ENCODE measurements around the gene PSMF1.

PSMF1 gene

GRCh38 chr20:1190847-1191246, 72.4 kb downstream of the PSMF1 start:
- no peak for DNase-seq (ENCODE audit: low read depth, low spot score)

- no peak for DNase-seq (ENCODE audit: low read depth, low spot score)
Observed at GRCh38 chr20:1191299-1191698, 72.9 kb downstream of the PSMF1 start.

GRCh38 chr20:1195226-1195625, 76.8 kb downstream of the PSMF1 start:
- DNase-seq (ENCODE audit: low read depth, low spot score), result no peak

- DNase-seq (ENCODE audit: low read depth, low spot score), result no peak
Observed at GRCh38 chr20:1196634-1197033, 78.2 kb downstream of the PSMF1 start.

GRCh38 chr20:1197801-1198200, 79.4 kb downstream of the PSMF1 start:
- no peak for DNase-seq (ENCODE audit: low read depth, low spot score)

GRCh38 chr20:1198751-1199150, 80.3 kb downstream of the PSMF1 start:
- DNase-seq (ENCODE audit: low read depth, low spot score), result no peak

- DNase-seq (ENCODE audit: low read depth, low spot score), result no peak
Observed at GRCh38 chr20:1199212-1199873, 80.9 kb downstream of the PSMF1 start.

- DNase-seq (ENCODE audit: low read depth, low spot score), result no peak
Observed at GRCh38 chr20:1199964-1200363, 81.6 kb downstream of the PSMF1 start.

- DNase-seq (ENCODE audit: low read depth, low spot score), result no peak
Observed at GRCh38 chr20:1202762-1203504, 84.5 kb downstream of the PSMF1 start, which contains the start of gene C20orf202. Gene C20orf202, plus strand, starts transcription at chr20:1203454. Its CDS starts 132 bp downstream, at chr20:1203586.

GRCh38 chr20:1203630-1204029, 85.2 kb downstream of the PSMF1 start:
- no peak for DNase-seq (ENCODE audit: low read depth, low spot score)

- DNase-seq (ENCODE audit: low read depth, low spot score), result no peak
Observed at GRCh38 chr20:1204113-1204512, 85.7 kb downstream of the PSMF1 start.

GRCh38 chr20:1204576-1204975, 86.2 kb downstream of the PSMF1 start:
- no peak for DNase-seq (ENCODE audit: low read depth, low spot score)

GRCh38 chr20:1205802-1206201, 87.4 kb downstream of the PSMF1 start:
- DNase-seq (ENCODE audit: low read depth, low spot score), result no peak

GRCh38 chr20:1206366-1207148, 88.2 kb downstream of the PSMF1 start:
- DNase-seq (ENCODE audit: low read depth, low spot score), result no peak

- no peak for DNase-seq (ENCODE audit: low read depth, low spot score)
Observed at GRCh38 chr20:1207293-1207878, 89.0 kb downstream of the PSMF1 start.

GRCh38 chr20:1209447-1210387, 91.3 kb downstream of the PSMF1 start:
- DNase-seq (ENCODE audit: low read depth, low spot score), result no peak

- no peak for DNase-seq (ENCODE audit: low read depth, low spot score)
Observed at GRCh38 chr20:1210501-1210900, 92.1 kb downstream of the PSMF1 start.

GRCh38 chr20:1212023-1212422, 93.6 kb downstream of the PSMF1 start:
- no peak for DNase-seq (ENCODE audit: low read depth, low spot score)

- peak; percentile 57 for DNase-seq (ENCODE audit: low read depth, low spot score)
Observed at GRCh38 chr20:1212607-1213396, 94.4 kb downstream of the PSMF1 start.

GRCh38 chr20:1214838-1215261, 96.4 kb downstream of the PSMF1 start:
- no peak for DNase-seq (ENCODE audit: low read depth, low spot score)
